Activated CD4-positive, alpha-beta T cell treated with anti-CD3 and anti-CD28 coated beads for 24 hours (primary cell): ENCODE data around the gene PPP1R3G.

Experiments used
- DNase-seq, 2 donors: peaks; one replicate each; pipeline ENCODE4 v3.0.0-alpha.2; 2020; ENCODE audit warnings: low read depth in 2 of 2

PPP1R3G gene

DNA sequence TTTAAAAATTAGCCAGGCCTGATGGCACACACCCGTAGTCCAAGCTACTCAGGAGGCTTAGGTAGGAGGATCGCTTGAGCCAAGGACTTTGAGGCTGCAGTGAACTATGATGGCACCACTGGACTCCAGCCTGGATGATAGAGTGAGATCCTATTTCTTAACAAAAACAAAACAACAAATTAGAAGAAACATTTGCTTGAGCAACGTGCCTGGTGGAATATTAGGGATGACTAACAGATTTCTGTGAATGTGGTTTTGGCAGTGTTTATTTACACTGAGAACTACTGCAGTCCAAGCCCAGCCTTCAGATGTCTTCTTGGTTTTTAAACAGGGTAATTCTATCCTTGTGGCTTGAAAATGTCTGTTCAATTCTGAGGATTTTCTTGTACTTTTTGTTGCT, 9.2 kb downstream of the PPP1R3G start:
- no peak for DNase-seq

- no peak for DNase-seq
Observed at GRCh38 chr6:5095236-5095635, 10.1 kb downstream of the PPP1R3G start.

GRCh38 chr6:5096482-5096881, 11.3 kb downstream of the PPP1R3G start:
- DNase-seq: no peak

DNA sequence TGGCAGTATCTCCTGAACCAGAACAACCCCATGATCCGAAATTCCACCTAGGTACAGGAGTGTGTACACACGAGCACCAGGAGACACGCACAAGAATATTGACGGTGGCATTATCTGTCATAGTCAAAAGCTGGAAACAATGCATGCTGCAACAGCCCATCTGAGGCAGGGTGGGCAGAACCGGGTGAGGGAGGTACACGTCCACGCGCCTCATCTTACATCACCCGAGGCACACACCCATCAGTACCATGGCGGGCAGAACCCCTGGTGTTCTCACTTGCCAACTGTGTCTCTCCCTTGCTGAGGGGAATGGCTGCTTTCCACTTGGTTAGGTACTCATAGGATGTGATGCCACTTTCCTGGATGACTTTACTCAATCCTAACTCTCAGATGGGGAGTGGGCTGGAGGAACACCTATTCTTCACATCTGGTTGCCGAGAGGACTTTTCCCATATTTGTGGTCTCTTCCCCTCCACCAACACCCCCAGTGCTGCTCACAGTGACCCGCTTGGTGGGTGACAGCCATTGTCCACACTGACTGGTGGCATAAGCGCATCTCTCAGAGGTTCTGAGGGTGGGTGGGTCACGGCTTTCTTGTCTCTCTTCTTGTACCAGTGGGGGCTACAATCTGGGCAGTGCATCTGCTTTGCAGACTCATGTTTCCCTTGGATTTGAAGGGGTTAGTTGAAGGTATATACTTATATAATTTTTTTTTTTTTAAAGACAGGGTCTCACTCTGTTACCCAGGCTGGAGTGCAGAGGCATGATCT, 13.5 kb downstream of the PPP1R3G start:
- DNase-seq: no peak

GRCh38 chr6:5099537-5099936, 14.4 kb downstream of the PPP1R3G start:
- DNase-seq: no peak

- DNase-seq: no peak
Observed at GRCh38 chr6:5100806-5101205, 15.7 kb downstream of the PPP1R3G start.

- no peak for DNase-seq
Observed at GRCh38 chr6:5102267-5102970, 17.3 kb downstream of the PPP1R3G start.

GRCh38 chr6:5103250-5103649, 18.1 kb downstream of the PPP1R3G start:
- DNase-seq: no peak

DNA sequence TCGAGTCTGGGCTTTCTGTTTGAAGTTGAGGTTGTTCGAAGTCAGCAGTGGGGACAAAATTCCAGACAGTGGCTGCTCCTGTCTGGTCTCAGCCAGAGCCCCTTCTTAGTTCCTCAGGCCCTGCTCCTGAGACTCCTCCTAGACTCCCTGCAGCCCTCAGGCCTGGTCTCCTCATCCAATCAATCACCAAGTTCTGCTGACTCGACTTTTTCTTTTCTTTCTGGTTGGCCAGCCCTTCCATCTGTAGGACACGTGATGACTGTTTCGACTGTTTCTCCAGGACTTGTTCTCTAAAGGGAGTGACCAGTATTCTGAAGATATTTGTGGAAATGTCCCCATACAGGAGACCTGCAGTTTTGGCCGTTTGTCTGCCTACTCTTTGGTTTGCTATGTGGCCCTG, 19.5 kb downstream of the PPP1R3G start:
- DNase-seq: no peak

GRCh38 chr6:5105146-5105545, 20.0 kb downstream of the PPP1R3G start:
- no peak for DNase-seq

GRCh38 chr6:5107341-5107740, 22.2 kb downstream of the PPP1R3G start:
- no peak for DNase-seq

GRCh38 chr6:5108068-5108467, 22.9 kb downstream of the PPP1R3G start:
- DNase-seq: no peak

- no peak for DNase-seq
Observed at GRCh38 chr6:5108536-5109150, 23.5 kb downstream of the PPP1R3G start.

- no peak for DNase-seq
Observed at GRCh38 chr6:5109436-5109835, 24.3 kb downstream of the PPP1R3G start.

DNA sequence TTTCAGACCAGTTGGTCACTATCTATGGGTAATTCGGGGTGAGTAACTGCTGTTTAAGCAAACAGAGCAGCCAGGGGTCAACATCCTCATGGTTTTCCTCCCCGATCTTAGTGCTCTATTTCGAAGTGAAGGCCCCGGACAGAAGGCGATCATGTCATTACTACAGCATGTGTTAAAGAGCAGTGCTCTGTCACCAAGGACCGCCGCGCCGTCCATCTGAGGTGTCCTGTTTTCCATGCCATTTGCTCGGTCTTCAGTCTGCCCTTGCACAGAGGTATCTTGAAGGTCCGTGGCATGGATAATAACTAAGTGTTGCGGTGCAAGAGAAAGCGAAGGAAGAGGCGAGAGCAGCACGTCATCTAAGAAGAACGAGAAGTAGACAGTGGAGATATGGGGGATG, 25.1 kb downstream of the PPP1R3G start:
- DNase-seq: no peak

GRCh38 chr6:5111626-5112025, 26.5 kb downstream of the PPP1R3G start:
- DNase-seq: no peak

DNA sequence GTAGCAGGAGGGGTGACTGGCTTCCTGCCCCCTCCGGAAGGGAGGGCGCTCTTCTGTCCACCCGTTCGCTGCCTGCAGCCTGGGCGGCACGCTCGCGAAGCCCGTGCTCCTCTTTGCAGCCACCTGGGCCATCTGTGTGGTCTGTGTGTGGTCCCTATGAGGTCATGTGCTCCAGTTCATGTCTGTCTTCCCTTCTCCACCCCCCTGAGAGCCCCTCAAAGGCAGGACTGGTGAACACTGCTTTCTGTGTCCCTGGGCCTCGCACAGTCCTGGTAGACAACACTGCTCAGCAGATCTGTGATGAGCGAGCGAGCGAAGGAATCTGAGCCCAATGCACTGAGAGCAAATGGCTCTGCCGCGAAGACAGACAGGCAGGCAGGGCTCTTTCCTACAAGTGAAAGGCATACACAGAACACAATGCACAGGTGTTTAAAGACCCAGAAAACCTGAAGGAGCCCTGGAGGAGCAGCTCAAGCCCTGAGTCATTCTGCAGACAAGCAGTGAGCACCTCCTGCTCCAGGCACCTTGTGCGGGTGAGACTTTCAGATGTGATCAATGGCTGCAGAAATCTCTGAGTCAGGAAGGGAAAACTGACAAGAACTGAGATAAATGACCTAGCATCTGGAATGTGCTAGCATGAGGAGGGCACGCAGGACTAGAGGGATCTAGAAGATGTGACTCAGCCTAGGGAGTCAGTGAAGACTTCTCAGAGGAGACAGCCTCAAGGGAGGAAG, 27.1 kb downstream of the PPP1R3G start:
- DNase-seq: no peak

DNA sequence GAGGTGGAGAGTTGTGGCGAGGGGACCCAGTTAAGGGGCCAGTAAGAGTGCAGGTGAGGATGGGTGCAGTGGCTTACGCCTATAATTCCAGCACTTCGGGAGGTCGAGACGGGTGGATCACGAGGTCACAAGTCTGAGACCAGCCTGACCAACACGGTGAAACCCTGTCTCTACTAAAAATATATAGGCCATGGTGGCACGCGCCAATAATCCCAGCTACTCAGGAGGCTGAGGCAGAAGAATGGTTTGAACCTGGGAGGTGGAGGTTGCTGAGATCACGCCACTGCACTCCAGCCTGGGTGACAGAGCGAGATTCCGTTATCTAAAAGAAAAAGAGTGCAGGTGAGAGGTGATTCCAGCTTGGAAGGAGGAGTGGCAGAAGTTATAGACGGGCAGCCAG, 28.0 kb downstream of the PPP1R3G start:
- DNase-seq: no peak

DNA sequence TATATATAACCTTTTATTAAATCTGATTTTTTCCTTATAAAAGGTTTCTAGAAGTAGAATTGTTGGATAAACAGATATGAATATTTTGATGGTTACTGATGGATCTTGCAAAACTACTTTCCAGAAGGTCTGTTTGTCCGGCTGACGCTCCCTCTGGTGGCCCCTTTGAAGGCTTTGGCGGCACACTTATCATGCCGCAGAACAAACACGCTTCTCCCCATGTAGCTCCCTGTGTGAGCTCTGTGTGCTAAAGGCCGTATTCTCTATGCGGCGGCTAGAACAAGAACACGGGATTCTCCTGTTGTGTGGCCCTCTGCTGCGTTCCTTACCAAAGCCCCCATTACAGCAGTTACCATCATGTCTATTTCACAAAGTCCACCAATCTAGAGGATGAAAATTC, 30.0 kb downstream of the PPP1R3G start:
- no peak for DNase-seq

DNA sequence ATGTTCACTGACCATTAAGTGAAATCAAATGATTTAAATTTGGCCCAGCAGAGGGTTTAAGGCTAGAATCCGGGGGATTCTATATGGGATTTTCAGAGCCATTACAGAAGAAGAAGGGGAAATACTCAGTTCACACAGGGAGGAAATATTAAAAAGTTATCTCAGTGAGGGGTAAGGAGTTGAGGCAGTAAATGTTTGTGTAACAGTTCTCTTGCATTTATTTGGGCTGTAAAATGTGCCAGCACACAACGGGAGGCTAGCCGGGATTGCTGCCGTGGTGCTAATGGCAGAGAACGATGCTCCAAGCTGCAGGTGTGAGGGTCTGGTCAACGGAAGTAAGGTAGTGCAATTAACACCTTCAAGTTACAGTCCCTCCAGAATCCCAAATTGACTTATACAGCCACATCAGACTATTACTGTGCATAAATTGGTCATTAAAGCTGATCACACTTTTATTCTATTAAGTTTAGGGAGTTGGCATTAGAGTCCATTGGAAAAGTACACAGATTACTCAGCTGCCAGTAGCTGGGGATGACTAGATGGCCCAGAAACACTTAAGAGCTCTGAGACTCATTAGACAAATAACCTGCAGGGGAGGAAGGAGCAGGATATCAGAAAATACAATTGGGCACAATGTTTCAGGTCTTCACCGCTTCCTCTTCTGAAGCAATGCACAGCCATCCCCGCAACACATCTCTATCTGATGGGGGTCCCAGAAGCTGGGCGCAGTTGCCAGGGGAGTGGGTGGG, 31.3 kb downstream of the PPP1R3G start:
- no peak for DNase-seq

DNA sequence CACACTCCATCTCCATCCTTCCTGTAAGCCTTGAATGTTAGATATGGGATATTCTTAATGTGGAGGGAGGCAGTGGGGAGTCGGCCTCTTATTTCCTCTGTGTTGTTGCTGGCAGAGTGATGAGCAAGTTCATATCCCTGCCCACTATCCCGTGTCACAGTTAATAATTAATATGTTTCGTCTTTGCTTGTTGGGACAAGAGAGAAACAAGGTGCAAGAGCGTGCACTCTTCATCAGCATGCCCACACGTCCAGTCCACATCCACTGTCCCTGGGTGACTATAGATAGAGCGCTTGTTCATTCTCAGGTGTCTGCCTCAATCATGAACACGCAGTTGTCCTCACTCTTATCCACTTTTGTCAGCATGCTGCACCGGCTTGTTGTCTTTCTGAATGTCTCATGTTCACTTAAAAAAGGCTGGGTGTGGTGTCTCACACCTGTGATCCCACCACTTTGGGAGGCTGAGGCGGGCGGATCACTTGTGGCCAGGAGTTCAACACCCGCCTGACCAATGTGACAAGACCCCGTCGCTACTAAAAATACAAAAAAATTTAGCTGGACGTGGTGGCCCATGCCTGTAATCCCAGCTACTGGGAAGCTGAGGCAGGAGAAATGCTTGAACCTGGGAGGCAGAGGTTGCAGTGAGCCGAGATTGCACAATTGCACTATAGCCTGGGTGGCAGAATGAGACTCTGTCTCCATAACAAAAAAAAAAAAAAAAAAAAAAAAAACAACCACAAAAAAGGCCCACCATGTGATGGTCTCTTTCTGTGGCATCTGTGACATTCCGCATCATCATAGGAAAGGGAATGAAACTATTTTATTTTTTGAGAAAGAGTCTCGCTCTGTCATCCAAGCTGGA, 34.2 kb downstream of the PPP1R3G start:
- no peak for DNase-seq
